Endothelial cell of umbilical vein (primary cell): ENCODE data around the gene EPHA10. TPM values are rescaled to one million over a fixed set of nuclear protein-coding genes. Genes with fewer than 3 reads are reported as not detected.

Experiments used
- BruUV-seq: library from RNA; stranded (reverse); fragments of 400-500 nt; replicated peaks from 2 replicates; lab custom pipeline; 2021; lab: Mats Ljungman, UMichigan
- CTCF ChIA-PET: fragments of 300-600, 350-600 bp; sonication (Branson Sonifier 250); formaldehyde crosslinking; loops from one replicate; lab custom pipeline; 2021; ENCODE audit warnings: antibody characterized with exemption, inconsistent platforms; lab: Charles Lee
- POLR2A ChIA-PET: fragments of 300-600, 350-600 bp; sonication (Branson Sonifier 250); formaldehyde crosslinking; loops from one replicate; lab custom pipeline; 2021; ENCODE audit warnings: antibody characterized with exemption, inconsistent platforms; lab: Charles Lee
- DNase-seq: peaks from one replicate; pipeline ENCODE4 v3.0.0-alpha.2; 2011; ENCODE audit warnings: low read depth, low spot score
- FAIRE-seq: peaks from 2 replicates; lab custom pipeline; 2011; peaks lifted over from hg19 to GRCh38; lab: Jason Lieb, UNC
- H2AFZ ChIP-seq: 2 replicates; pipeline ENCODE4 v1.6.0; 2012; ENCODE audit warnings: low read depth, low read length, control low read depth, inconsistent platforms
- H3K27ac ChIP-seq: 2 replicates; pipeline ENCODE4 v1.5.1; 2011; ENCODE audit warnings: low read depth, mild to moderate bottlenecking, control low read depth, low read length, moderate library complexity; ENCODE audit not compliant: insufficient read depth
- H3K27me3 ChIP-seq, 2 experiments: 2 replicates each; pipeline versions ENCODE4 v1.6.0 to v1.6.1; 2011; ENCODE audit warnings: low read length in 2 of 2, mixed read lengths in 1 of 2; ENCODE audit not compliant: control insufficient read depth in 2 of 2, insufficient read depth in 2 of 2
- H3K36me3 ChIP-seq, 2 experiments: 2 replicates in 1 of 2; 3 replicates in 1 of 2; pipeline ENCODE4 v1.5.1; 2011; ENCODE audit warnings: low read length in 2 of 2, mild to moderate bottlenecking in 1 of 2, moderate library complexity in 1 of 2; ENCODE audit not compliant: control insufficient read depth in 2 of 2, insufficient read depth in 2 of 2; ENCODE audit errors: extremely low read depth in 1 of 2
- H3K4me1 ChIP-seq: 3 replicates; pipeline ENCODE4 v1.5.1; 2011; ENCODE audit warnings: mild to moderate bottlenecking, low read length; ENCODE audit not compliant: control insufficient read depth, insufficient read depth; ENCODE audit errors: extremely low read depth
- H3K4me2 ChIP-seq: 2 replicates; pipeline ENCODE4 v1.6.1; 2011; ENCODE audit warnings: low read length, control low read depth, mixed read lengths; ENCODE audit not compliant: insufficient read depth
- H3K4me3 ChIP-seq, 3 experiments: fragments of 200-600 bp in 1 of 3; sonication (generic), shearing (Covaris generic) in 1 of 3; replicated peaks in 1 of 3; 2 replicates each; pipeline ENCODE4 v1.5.1; 2011 to 2016; ENCODE audit warnings: control low read depth in 3 of 3, low read length in 3 of 3, mild to moderate bottlenecking in 2 of 3, inconsistent platforms in 1 of 3, low read depth in 1 of 3, moderate library complexity in 1 of 3; ENCODE audit not compliant: insufficient read depth in 1 of 3
- H3K79me2 ChIP-seq: 2 replicates; pipeline ENCODE4 v1.6.0; 2012; ENCODE audit warnings: low read length, inconsistent platforms; ENCODE audit not compliant: control insufficient read depth, insufficient read depth
- H3K9ac ChIP-seq: replicated peaks from 2 replicates; pipeline ENCODE3; 2011; ENCODE audit warnings: low read length, control low read depth; ENCODE audit not compliant: insufficient read depth; ENCODE audit errors: extremely low read depth
- H3K9me1 ChIP-seq: replicated peaks from 3 replicates; pipeline ENCODE4 v1.6.0; 2011; ENCODE audit warnings: mild to moderate bottlenecking, low read length; ENCODE audit not compliant: control insufficient read depth, insufficient read depth; ENCODE audit errors: extremely low read depth
- H3K9me3 ChIP-seq: replicated peaks from 2 replicates; pipeline ENCODE4 v1.5.1; 2012; ENCODE audit warnings: low read length, inconsistent platforms; ENCODE audit not compliant: control insufficient read depth, insufficient read depth
- H4K20me1 ChIP-seq: replicated peaks from 2 replicates; pipeline ENCODE3; 2011; ENCODE audit warnings: mild to moderate bottlenecking, low read length; ENCODE audit not compliant: control insufficient read depth, insufficient read depth; ENCODE audit errors: extremely low read depth
- EZH2 ChIP-seq: IDR thresholded peaks from 2 replicates; pipeline ENCODE4 v1.6.1; 2012; ENCODE audit warnings: borderline replicate concordance, low read depth, mild to moderate bottlenecking, moderate library complexity, low read length, inconsistent platforms; ENCODE audit not compliant: severe bottlenecking
- dilution Hi-C: fragments of 300-500 bp; cut with MboI; formaldehyde crosslinking; loops from one replicate; pipeline ENCODE4 v1.15.0; 2019; ENCODE audit warnings: low sequenced_read_pairs; ENCODE audit not compliant: extremely low pct_ligation_motif_present
- intact Hi-C: fragments of 100-400 bp; cut with micrococcal nuclease; formaldehyde crosslinking; loops from one replicate; pipeline ENCODE4 v1.10.0; 2022
- polyA plus RNA-seq, 4 experiments: library from polyadenylated mRNA; depleted of rRNA in 3 of 4; stranded (reverse) in 3 of 4; unstranded in 1 of 4; fragments of >200 nt; gene quantifications; 2 replicates each; pipeline versions ENCODE4 v1.2.1 to v1.2.3, GENCODE V29; 2011 to 2012; ENCODE audit warnings: missing spikeins in 1 of 4
- total RNA-seq: library from RNA; stranded (reverse); gene quantifications from 2 replicates; pipeline ENCODE4 v1.2.3, GENCODE V29; 2021
- TF ChIP-seq, protein P1 (sequence below), 2 donors: IDR thresholded peaks; 1 replicate in 1 of 2; 2 replicates in 1 of 2; pipeline ENCODE4 v1.5.1; 2011; ENCODE audit warnings: low read length in 2 of 2, mild to moderate bottlenecking in 2 of 2, moderate library complexity in 2 of 2, control low read depth in 1 of 2, inconsistent platforms in 1 of 2, low read depth in 1 of 2; ENCODE audit not compliant: insufficient read depth in 1 of 2; ENCODE audit errors: extremely low read depth in 1 of 2

The EPHA10 gene
- total and polyA plus RNA-seq, 2 donors (not counting 3 experiments of a cell fraction or from before 2014, with no cell fraction given), result not detected

DNA sequence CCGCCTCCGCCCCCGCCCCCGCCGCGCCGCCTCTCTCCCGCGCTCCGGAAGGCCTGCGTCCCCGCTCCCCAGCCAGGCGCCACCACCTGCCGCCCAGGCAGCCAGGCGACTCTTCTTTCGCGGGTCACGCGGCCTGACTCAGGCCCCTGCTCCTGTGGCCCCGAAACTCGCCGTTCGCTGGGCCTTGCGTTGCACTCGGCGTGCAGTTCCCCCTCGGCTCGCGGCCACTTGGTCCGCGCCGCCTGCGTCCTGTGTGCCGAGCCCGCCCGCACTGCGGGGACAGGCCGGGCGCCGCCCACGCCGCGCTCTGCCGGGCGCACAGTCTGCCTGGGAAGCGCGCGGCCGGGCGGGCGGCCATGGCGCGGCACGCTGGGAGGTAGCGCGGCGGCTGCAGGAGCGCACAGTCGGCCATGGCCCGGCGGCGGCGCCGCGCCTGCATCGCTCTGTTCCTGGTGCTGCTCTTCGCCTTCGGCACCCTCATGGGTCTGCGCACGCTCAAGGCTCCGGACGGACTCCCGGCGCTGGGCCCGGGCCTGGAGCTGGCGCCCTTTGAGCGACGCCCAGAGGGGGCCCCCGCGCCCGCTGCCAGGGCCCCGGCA lies 29.0 kb upstream of the EPHA10 start, which contains the start of gene MANEAL:
TSS of gene MANEAL (plus strand) at position 75 of the 599 bp plus-strand sequence. CDS start at position 411, 336 bp downstream.
- Histone ChIP-seq H3K9me3 (no peaks in the 10 kb centered on the region), H3K79me2 (no peaks in the 10 kb centered on the region), H3K9me1 (no peaks in the 10 kb centered on the region), H3K27me3 (peaks cover 9 to 16% of the 10 kb centered on the region in 2 experiments), H3K36me3 (no peaks in the 10 kb centered on the region), H3K27ac (no peak within 1 kb of the TSS), H3K4me1 (peaks cover 2% of the 10 kb centered on the region), H2AFZ (peak within 1 kb of the TSS; percentile 73), H3K9ac (no peak within 1 kb of the TSS), H3K4me3 (peak within 1 kb of the TSS in 2 of 3 experiments; percentile 25 to 46), H4K20me1 (no peaks in the 10 kb centered on the region), H3K4me2 (peak within 1 kb of the TSS; percentile 59)
- POLR2A ChIA-PET, result no interaction called here
- dilution Hi-C loops (no loop called here), intact Hi-C loops (no loop called here)
- TF ChIP-seq, protein P1, sequence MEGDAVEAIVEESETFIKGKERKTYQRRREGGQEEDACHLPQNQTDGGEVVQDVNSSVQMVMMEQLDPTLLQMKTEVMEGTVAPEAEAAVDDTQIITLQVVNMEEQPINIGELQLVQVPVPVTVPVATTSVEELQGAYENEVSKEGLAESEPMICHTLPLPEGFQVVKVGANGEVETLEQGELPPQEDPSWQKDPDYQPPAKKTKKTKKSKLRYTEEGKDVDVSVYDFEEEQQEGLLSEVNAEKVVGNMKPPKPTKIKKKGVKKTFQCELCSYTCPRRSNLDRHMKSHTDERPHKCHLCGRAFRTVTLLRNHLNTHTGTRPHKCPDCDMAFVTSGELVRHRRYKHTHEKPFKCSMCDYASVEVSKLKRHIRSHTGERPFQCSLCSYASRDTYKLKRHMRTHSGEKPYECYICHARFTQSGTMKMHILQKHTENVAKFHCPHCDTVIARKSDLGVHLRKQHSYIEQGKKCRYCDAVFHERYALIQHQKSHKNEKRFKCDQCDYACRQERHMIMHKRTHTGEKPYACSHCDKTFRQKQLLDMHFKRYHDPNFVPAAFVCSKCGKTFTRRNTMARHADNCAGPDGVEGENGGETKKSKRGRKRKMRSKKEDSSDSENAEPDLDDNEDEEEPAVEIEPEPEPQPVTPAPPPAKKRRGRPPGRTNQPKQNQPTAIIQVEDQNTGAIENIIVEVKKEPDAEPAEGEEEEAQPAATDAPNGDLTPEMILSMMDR (IDR thresholded peaks at IDR 0.05; ENCODE audit: extremely low read depth in 1 of 2, insufficient read depth in 1 of 2, low read depth in 1 of 2, low read length in 2 of 2), result no peak
- peak; percentile 65 for TF ChIP-seq EZH2
- no TSS peak for BruUV-seq
- FAIRE-seq, result no peak
- DNase-seq, result peak; percentile 24
- CTCF ChIA-PET, result interaction anchor here (1.7 kb wide), 1 partner anchor 66 kb away, joined by 5 read pairs; no protein-coding TSS in a partner anchor
